ENCODE data around the gene C2orf81. TPM values are rescaled to one million over a fixed set of nuclear protein-coding genes. Genes with fewer than 3 reads are reported as not detected.

The C2orf81 gene
- polyA plus RNA-seq, 1 of the 3 experiments (the other 2 are of a cell fraction) = 2.5 TPM

GRCh38 chr2:74441170-74441689 lies 19.8 kb upstream of the C2orf81 start (continued):
- TF ChIP-seq TAF1 (IDR thresholded peaks at IDR 0.05; ENCODE audit: borderline replicate concordance, low read depth, low read length) (no peak), MXI1 (IDR thresholded peaks at IDR 0.05; ENCODE audit: low read depth, low read length) (no peak), RAD21 (IDR thresholded peaks at IDR 0.05; ENCODE audit: low read length) (no peak)

- Histone ChIP-seq H2AFZ (ENCODE audit: low read depth) (peak overlapping the region; percentile 95), H3K79me2 (ENCODE audit: insufficient read depth) (peaks cover 30% of the 10 kb centered on the region), H3K9ac (peak overlapping the region; percentile 77), H3K9me3 (no peaks in the 10 kb centered on the region), H4K20me1 (ENCODE audit: insufficient read depth) (no peaks in the 10 kb centered on the region), H3K4me1 (ENCODE audit: control insufficient read depth in 1 of 2, insufficient read depth in 2 of 2, low read depth in 1 of 2, low read length in 1 of 2) (peaks cover 20 to 27% of the 10 kb centered on the region in 2 experiments; a peak in 3 of 4 replicates), H3K27ac (ENCODE audit: low read depth in 2 of 2, low read length in 1 of 2) (peak overlapping the region; percentile 64 to 98), H3K27me3 (ENCODE audit: insufficient read depth) (no peaks in the 10 kb centered on the region), H3F3A (replicated peaks; ENCODE audit: insufficient read depth) (peaks cover 6% of the 10 kb centered on the region), H3K9me2 (no peaks in the 10 kb centered on the region), H3K36me3 (replicated peaks in 1 of 2; ENCODE audit: control insufficient read depth in 1 of 2, insufficient read depth in 2 of 2, low read length in 1 of 2) (no peaks in the 10 kb centered on the region), H3K4me2 (peak overlapping the region; percentile 97), H3K4me3 (ENCODE audit: low read depth in 2 of 2, low read length in 1 of 2) (peak overlapping the region; percentile 73 to 75)
- WGBS (ENCODE audit: low lambda C conversion rate) = 42% methylated on average over 24 of the region's 45 CpGs
- peak; percentile 99 for DNase-seq
- ChIA-PET POLR2A (interaction anchor here (0.7 to 3.0 kb wide), 12 partner anchors 9 to 74 kb away, joined by 3 to 27 read pairs (median 8); partner anchors contain the start of genes C2orf81, INO80B, MRPL53 and TLX2), CTCF (interaction anchor here (0.6 to 2.5 kb wide), 10 partner anchors 10 to 202 kb away, joined by 3 to 9 read pairs (median 3); partner anchors contain the start of genes INO80B and WBP1)
- TF ChIP-seq EP300 (IDR thresholded peaks at IDR 0.05; ENCODE audit: borderline replicate concordance in 1 of 2, low read depth in 1 of 2, low read length in 1 of 2) (no peak), FOSL2 (IDR thresholded peaks at IDR 0.05; ENCODE audit: borderline replicate concordance, low read depth) (no peak), TCF12 (IDR thresholded peaks at IDR 0.05) (no peak), FOXJ3 (CRISPR knock-in tag; IDR thresholded peaks at IDR 0.05) (no peak), FOXM1 (IDR thresholded peaks at IDR 0.05; ENCODE audit: low read depth) (no peak), ZBTB33 (IDR thresholded peaks at IDR 0.05; ENCODE audit: borderline replicate concordance, low read depth) (no peak), IRF3 (IDR thresholded peaks at IDR 0.05; ENCODE audit: low read depth, low read length) (no peak), CHD2 (IDR thresholded peaks at IDR 0.05; ENCODE audit: low read length, partially characterized antibody) (no peak), NFIC (IDR thresholded peaks at IDR 0.05; ENCODE audit: borderline replicate concordance) (no peak), RCOR1 (IDR thresholded peaks at IDR 0.05; ENCODE audit: low read length) (no peak), RAD21 (IDR thresholded peaks at IDR 0.05; ENCODE audit: low read length) (no peak), RFX5 (IDR thresholded peaks at IDR 0.05; ENCODE audit: low read length) (no peak), MEF2A (IDR thresholded peaks at IDR 0.05; ENCODE audit: borderline replicate concordance, low read depth) (no peak), SIN3A (IDR thresholded peaks at IDR 0.05; ENCODE audit: borderline replicate concordance, low read depth, low read length) (peak; percentile 36; the same call in 1 of the 2 replicates), PBX3 (IDR thresholded peaks at IDR 0.05) (no peak), JUND (IDR thresholded peaks at IDR 0.05) (no peak), GABPA (IDR thresholded peaks at IDR 0.05; ENCODE audit: low read depth) (peak; percentile 53), EZH2phosphoT487 (IDR thresholded peaks at IDR 0.05; ENCODE audit: borderline replicate concordance, low read depth) (no peak), GATA2 (CRISPR knock-in tag; IDR thresholded peaks at IDR 0.05) (no peak), RXRA (IDR thresholded peaks at IDR 0.05; ENCODE audit: borderline replicate concordance, low read depth) (no peak), MXI1 (IDR thresholded peaks at IDR 0.05; ENCODE audit: low read depth, low read length) (peak; percentile 17; the same call in 1 of the 2 replicates)
- TF ChIP-seq, protein P1, sequence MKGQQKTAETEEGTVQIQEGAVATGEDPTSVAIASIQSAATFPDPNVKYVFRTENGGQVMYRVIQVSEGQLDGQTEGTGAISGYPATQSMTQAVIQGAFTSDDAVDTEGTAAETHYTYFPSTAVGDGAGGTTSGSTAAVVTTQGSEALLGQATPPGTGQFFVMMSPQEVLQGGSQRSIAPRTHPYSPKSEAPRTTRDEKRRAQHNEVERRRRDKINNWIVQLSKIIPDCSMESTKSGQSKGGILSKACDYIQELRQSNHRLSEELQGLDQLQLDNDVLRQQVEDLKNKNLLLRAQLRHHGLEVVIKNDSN (IDR thresholded peaks at IDR 0.05; ENCODE audit: borderline replicate concordance, low read depth) = no peak
- TF ChIP-seq, protein P2, sequence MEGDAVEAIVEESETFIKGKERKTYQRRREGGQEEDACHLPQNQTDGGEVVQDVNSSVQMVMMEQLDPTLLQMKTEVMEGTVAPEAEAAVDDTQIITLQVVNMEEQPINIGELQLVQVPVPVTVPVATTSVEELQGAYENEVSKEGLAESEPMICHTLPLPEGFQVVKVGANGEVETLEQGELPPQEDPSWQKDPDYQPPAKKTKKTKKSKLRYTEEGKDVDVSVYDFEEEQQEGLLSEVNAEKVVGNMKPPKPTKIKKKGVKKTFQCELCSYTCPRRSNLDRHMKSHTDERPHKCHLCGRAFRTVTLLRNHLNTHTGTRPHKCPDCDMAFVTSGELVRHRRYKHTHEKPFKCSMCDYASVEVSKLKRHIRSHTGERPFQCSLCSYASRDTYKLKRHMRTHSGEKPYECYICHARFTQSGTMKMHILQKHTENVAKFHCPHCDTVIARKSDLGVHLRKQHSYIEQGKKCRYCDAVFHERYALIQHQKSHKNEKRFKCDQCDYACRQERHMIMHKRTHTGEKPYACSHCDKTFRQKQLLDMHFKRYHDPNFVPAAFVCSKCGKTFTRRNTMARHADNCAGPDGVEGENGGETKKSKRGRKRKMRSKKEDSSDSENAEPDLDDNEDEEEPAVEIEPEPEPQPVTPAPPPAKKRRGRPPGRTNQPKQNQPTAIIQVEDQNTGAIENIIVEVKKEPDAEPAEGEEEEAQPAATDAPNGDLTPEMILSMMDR (IDR thresholded peaks at IDR 0.05) = no peak
Observed at GRCh38 chr2:74440378-74441169, 19.2 kb upstream of the C2orf81 start.
